Measurements from ENCODE around the gene TRAF3. TPM values are rescaled to one million over a fixed set of nuclear protein-coding genes. Genes with fewer than 3 reads are reported as not detected.
"Not testable (repeated sequence)": the region's sequence is repeated elsewhere in the genome, so short reads cannot be mapped to it uniquely, and the experiment has no call there.

TRAF3 gene
- total and polyA plus RNA-seq, 12 donors = 2.3 to 15.6 (median 10.2) TPM

- 37% methylated on average over 11 of the region's 11 CpGs for WGBS, 2 donors
- no peaks in the 10 kb centered on the region for H3K36me3 ChIP-seq
- H3K4me3 ChIP-seq = no peak overlapping the region
- DNase-seq = no peak
- TF ChIP-seq CTCF (IDR thresholded peaks at IDR 0.05) = no peak
- intact Hi-C loops (cut with DNase I) = loop anchor here in 1 of 10 donors (5.0 kb wide), 1 partner anchor 227 kb away; no protein-coding TSS in a partner anchor
- H3K4me1 ChIP-seq = peaks cover 6 to 29% (median 21%) of the 10 kb centered on the region in 9 donors
- H3K27ac ChIP-seq = no peak overlapping the region
- H3K27me3 ChIP-seq = peaks cover 12 to 81% (median 69%) of the 10 kb centered on the region in 7 donors
- H3K9me3 ChIP-seq = no peaks in the 10 kb centered on the region
- no peak for ATAC-seq
Measured at GRCh38 chr14:102923925-102924486, 146.8 kb downstream of the TRAF3 start.

- intact Hi-C loops (cut with DNase I) = loop anchor here in 1 of 10 donors (5.0 kb wide), 1 partner anchor 228 kb away; no protein-coding TSS in a partner anchor
- Histone ChIP-seq H3K4me3 (no peak overlapping the region), H3K4me1 (peaks cover 11 to 38% (median 30%) of the 10 kb centered on the region in 9 donors), H3K27me3 (peaks cover 21 to 90% (median 78%) of the 10 kb centered on the region in 7 donors), H3K36me3 (no peaks in the 10 kb centered on the region), H3K9me3 (no peaks in the 10 kb centered on the region), H3K27ac (no peak overlapping the region)
- no peak for TF ChIP-seq CTCF (IDR thresholded peaks at IDR 0.05)
- WGBS, 2 donors = 81 to 83% methylated on average over 25 of the region's 25 CpGs
- no peak for ATAC-seq
- DNase-seq = no peak
Measured at GRCh38 chr14:102924632-102925588, 147.7 kb downstream of the TRAF3 start.

- H3K4me3 ChIP-seq = no peak overlapping the region
- H3K27ac ChIP-seq = no peak overlapping the region
- no peaks in the 10 kb centered on the region for H3K9me3 ChIP-seq
- intact Hi-C loops (cut with DNase I) = no loop called here
- DNase-seq (no peak), ATAC-seq (no peak)
- WGBS, 2 donors = 69 to 71% methylated on average over 11 of the region's 11 CpGs
- H3K27me3 ChIP-seq = peaks cover 25 to 98% (median 86%) of the 10 kb centered on the region in 7 donors
- TF ChIP-seq CTCF (IDR thresholded peaks at IDR 0.05) = no peak
- peaks cover 16 to 44% (median 34%) of the 10 kb centered on the region in 9 donors for H3K4me1 ChIP-seq
- H3K36me3 ChIP-seq = no peaks in the 10 kb centered on the region
Measured at GRCh38 chr14:102925646-102926045, 148.4 kb downstream of the TRAF3 start.

GRCh38 chr14:102926104-102926503, 148.9 kb downstream of the TRAF3 start:
- Histone ChIP-seq H3K27ac (no peak overlapping the region), H3K4me1 (peaks cover 16 to 45% (median 35%) of the 10 kb centered on the region in 9 donors), H3K36me3 (no peaks in the 10 kb centered on the region), H3K9me3 (no peaks in the 10 kb centered on the region), H3K27me3 (peaks cover 25 to 100% (median 87%) of the 10 kb centered on the region in 7 donors), H3K4me3 (no peak overlapping the region)
- DNase-seq (no peak), ATAC-seq (no peak)
- intact Hi-C loops (cut with DNase I) = no loop called here
- no peak for TF ChIP-seq CTCF (IDR thresholded peaks at IDR 0.05)
- WGBS, 2 donors = 51 to 61% methylated on average over 12 of the region's 12 CpGs

GRCh38 chr14:102926840-102927239, 149.6 kb downstream of the TRAF3 start:
- intact Hi-C loops (cut with DNase I); H3K4me3 ChIP-seq; ATAC-seq; DNase-seq; H3K27ac ChIP-seq; H3K9me3 ChIP-seq; H3K36me3 ChIP-seq: not testable (repeated sequence)
- 95 to 98% methylated on average over 10 of the region's 10 CpGs for WGBS, 2 donors
- peaks cover 16 to 45% (median 35%) of the 10 kb centered on the region in 9 donors for H3K4me1 ChIP-seq
- peaks cover 25 to 100% (median 87%) of the 10 kb centered on the region in 7 donors for H3K27me3 ChIP-seq
